IMR-90 (cell line): ENCODE results near the gene NOS2. TPM values are rescaled to one million over a fixed set of nuclear protein-coding genes. Genes with fewer than 3 reads are reported as not detected.

ENCODE experiments used
- ATAC-seq: fragments of 200-7000 bp; cut with Tn5 transposase; 2 replicates; pipeline ENCODE4 v1.9.1; 2020; ENCODE audit warnings: low read depth, mild to moderate bottlenecking, moderate library complexity
- BruUV-seq: library from RNA; stranded (reverse); fragments of 400-500 nt; replicated peaks from 2 replicates; lab custom pipeline; 2021; lab: Mats Ljungman, UMichigan
- CTCF ChIA-PET: fragments of 300-600 bp; formaldehyde crosslinking; extraction: SDS; loops from one replicate; lab custom pipeline; 2021; ENCODE audit warnings: antibody characterized with exemption; lab: Yijun Ruan, JAX
- POLR2A ChIA-PET: fragments of 300-600 bp; sonication (Branson Sonifier 250); formaldehyde crosslinking; loops from one replicate; lab custom pipeline; 2022; ENCODE audit warnings: antibody characterized with exemption; ENCODE audit not compliant: unreplicated experiment; lab: Charles Lee
- DNase-seq: peaks from one replicate; pipeline ENCODE4 v3.0.0; 2013
- H2AFZ ChIP-seq: replicated peaks from 2 replicates; pipeline ENCODE3; 2013; ENCODE audit warnings: low read length, mild to moderate bottlenecking; ENCODE audit not compliant: poor library complexity
- H2AK5ac ChIP-seq: 2 replicates; pipeline ENCODE4 v1.6.1; 2013; ENCODE audit warnings: low read depth, low read length, inconsistent platforms
- H2AK9ac ChIP-seq: replicated peaks from 2 replicates; pipeline ENCODE3; 2013; ENCODE audit warnings: mild to moderate bottlenecking, low read depth, low read length, moderate library complexity; ENCODE audit not compliant: poor library complexity
- H2BK120ac ChIP-seq: 2 replicates; pipeline ENCODE4 v1.6.1; 2013; ENCODE audit warnings: low read depth, low read length, inconsistent platforms
- H2BK15ac ChIP-seq: 3 replicates; pipeline ENCODE4 v1.6.1; 2013; ENCODE audit warnings: low read depth, low read length, inconsistent platforms
- H2BK20ac ChIP-seq: 2 replicates; pipeline ENCODE4 v1.6.1; 2013; ENCODE audit warnings: low read depth, mild to moderate bottlenecking, inconsistent platforms, low read length, moderate library complexity
- H2BK5ac ChIP-seq: 2 replicates; pipeline ENCODE4 v1.6.1; 2013; ENCODE audit warnings: mild to moderate bottlenecking, low read depth, low read length, inconsistent platforms; ENCODE audit not compliant: poor library complexity, severe bottlenecking
- H3K14ac ChIP-seq: replicated peaks from 2 replicates; pipeline ENCODE4 v1.6.1; 2013; ENCODE audit warnings: low read depth, low read length, inconsistent platforms
- H3K18ac ChIP-seq: 2 replicates; pipeline ENCODE4 v1.6.1; 2013; ENCODE audit warnings: low read depth, low read length, control low read depth
- H3K23ac ChIP-seq: 2 replicates; pipeline ENCODE4 v1.6.1; 2013; ENCODE audit warnings: low read depth, low read length, inconsistent platforms
- H3K27ac ChIP-seq: 2 replicates; pipeline ENCODE4 v1.5.1; 2013; ENCODE audit warnings: mild to moderate bottlenecking, control low read depth, low read length; ENCODE audit not compliant: insufficient read depth
- H3K27me3 ChIP-seq: 2 replicates; pipeline ENCODE4 v1.6.1; 2013; ENCODE audit warnings: low read length; ENCODE audit not compliant: control insufficient read depth, insufficient read depth
- H3K36me3 ChIP-seq: 2 replicates; pipeline ENCODE4 v1.6.1; 2013; ENCODE audit warnings: low read length, mixed read lengths; ENCODE audit not compliant: control insufficient read depth, insufficient read depth
- H3K4ac ChIP-seq: 2 replicates; pipeline ENCODE4 v1.6.1; 2013; ENCODE audit warnings: low read depth, low read length, inconsistent platforms
- H3K4me1 ChIP-seq: 2 replicates; pipeline ENCODE4 v1.6.1; 2013; ENCODE audit warnings: low read length, mixed read lengths; ENCODE audit not compliant: control insufficient read depth, insufficient read depth
- H3K4me2 ChIP-seq: 2 replicates; pipeline ENCODE4 v1.6.1; 2013; ENCODE audit warnings: low read depth, mild to moderate bottlenecking, control low read depth, low read length, moderate library complexity
- H3K4me3 ChIP-seq: 2 replicates; pipeline ENCODE4 v1.5.1; 2013; ENCODE audit warnings: low read depth, mild to moderate bottlenecking, control low read depth, low read length, moderate library complexity; ENCODE audit not compliant: insufficient read depth
- H3K56ac ChIP-seq: 2 replicates; pipeline ENCODE4 v1.6.1; 2013; ENCODE audit warnings: low read length, inconsistent platforms; ENCODE audit not compliant: insufficient read depth; ENCODE audit errors: extremely low read depth
- H3K79me1 ChIP-seq, 2 experiments: 2 replicates each; pipeline ENCODE4 v1.6.1; 2013; ENCODE audit warnings: low read length in 2 of 2, inconsistent platforms in 1 of 2, low read depth in 1 of 2
- H3K9ac ChIP-seq: 2 replicates; pipeline ENCODE4 v1.6.1; 2013; ENCODE audit warnings: low read depth, low read length, control low read depth
- H3K9me1 ChIP-seq: 2 replicates; pipeline ENCODE4 v1.6.1; 2013; ENCODE audit warnings: low read length, inconsistent platforms; ENCODE audit not compliant: insufficient read depth
- H3K9me3 ChIP-seq: 2 replicates; pipeline ENCODE4 v1.6.1; 2013; ENCODE audit warnings: low read length; ENCODE audit not compliant: control insufficient read depth, insufficient read depth
- H4K20me1 ChIP-seq: 2 replicates; pipeline ENCODE4 v1.6.1; 2013; ENCODE audit warnings: low read length, inconsistent platforms; ENCODE audit not compliant: insufficient read depth
- H4K5ac ChIP-seq: 2 replicates; pipeline ENCODE4 v1.6.1; 2013; ENCODE audit warnings: mild to moderate bottlenecking, low read depth, low read length, control low read depth
- H4K8ac ChIP-seq, 2 experiments: 2 replicates each; pipeline ENCODE4 v1.6.1; 2013; ENCODE audit warnings: low read depth in 2 of 2, low read length in 2 of 2, control low read depth in 1 of 2, inconsistent platforms in 1 of 2
- H4K91ac ChIP-seq: 2 replicates; pipeline ENCODE4 v1.6.1; 2013; ENCODE audit warnings: low read depth, low read length, inconsistent platforms; ENCODE audit not compliant: insufficient read depth
- ELK1 ChIP-seq: fragments of 150-350 bp; IDR thresholded peaks from 2 replicates; pipeline ENCODE4 v1.6.1; 2016; ENCODE audit warnings: low read depth, mild to moderate bottlenecking, low read length, moderate library complexity, borderline replicate concordance
- MAZ ChIP-seq: IDR thresholded peaks from 2 replicates; pipeline ENCODE4 v1.6.1; 2012; ENCODE audit warnings: low read depth, mild to moderate bottlenecking, low read length, improper control_type of control experiment, moderate library complexity, borderline replicate concordance
- NFE2L2 ChIP-seq: fragments of 150-350 bp; IDR thresholded peaks from 2 replicates; pipeline ENCODE4 v1.6.1; 2016; ENCODE audit warnings: low read depth, mild to moderate bottlenecking, low read length
- POLR2A ChIP-seq: IDR thresholded peaks from 2 replicates; pipeline ENCODE4 v1.6.1; 2012; ENCODE audit warnings: mild to moderate bottlenecking, low read depth, low read length
- USF2 ChIP-seq: fragments of 150-350 bp; IDR thresholded peaks from 2 replicates; pipeline ENCODE4 v1.6.1; 2017; ENCODE audit warnings: mild to moderate bottlenecking, antibody characterized with exemption, low read length, low read depth
- WGBS, 2 experiments: methylation state at CpG; one replicate each; pipeline versions ENCODE4 v1.1.5 to v1.1.7; 2013; ENCODE audit warnings: missing lambda C conversion rate in 2 of 2; ENCODE audit not compliant: insufficient read length in 1 of 2; ENCODE audit errors: extremely low coverage in 2 of 2; 5-methylcytosine and 5-hydroxymethylcytosine counted together
- dilution Hi-C: fragments of 300-500 bp; cut with HindIII; formaldehyde crosslinking; loops from one replicate; pipeline ENCODE4 v1.14.3; 2018; ENCODE audit warnings: low sequenced_read_pairs; ENCODE audit not compliant: unreplicated experiment
- in situ Hi-C: fragments of 300-500 bp; cut with MboI; formaldehyde crosslinking; loops from 3 replicates; pipeline ENCODE4 v1.14.3; 2019; ENCODE audit warnings: low sequenced_read_pairs, inconsistent platforms, mixed read lengths
- intact Hi-C: fragments of 100-400 bp; cut with micrococcal nuclease; formaldehyde crosslinking; loops from 2 replicates; pipeline ENCODE4 v1.10.0; 2022
- polyA plus RNA-seq, 3 experiments: library from polyadenylated mRNA; depleted of rRNA; stranded (reverse); fragments of >200 nt; gene quantifications; 2 replicates each; pipeline ENCODE4 v1.2.3, GENCODE V29; 2012; ENCODE audit warnings: low replicate concordance in 1 of 3
- total RNA-seq: library from RNA; depleted of rRNA; stranded (reverse); fragments of >200 nt; gene quantifications from 2 replicates; pipeline ENCODE4 v1.2.3, GENCODE V29; 2012

Gene NOS2
- total and polyA plus RNA-seq, 2 of the 4 experiments (the other 2 are of a cell fraction): under 0.01 TPM; not detected in 1

GRCh38 chr17:27759528-27759927 is 40.8 kb downstream of the NOS2 start:
- H3K79me1 ChIP-seq: no peaks in the 10 kb centered on the region
- ATAC-seq: no peak
- no peak overlapping the region for H3K4me2 ChIP-seq
- no peak overlapping the region for H3K4me3 ChIP-seq
- no peak overlapping the region for H4K5ac ChIP-seq
- H2BK20ac ChIP-seq: no peak overlapping the region
- H2BK5ac ChIP-seq: no peak overlapping the region
- no peaks in the 10 kb centered on the region for H3K4me1 ChIP-seq
- TF ChIP-seq MAZ (no peak), ELK1 (no peak), NFE2L2 (no peak), POLR2A (no peak), USF2 (no peak)
- no peaks in the 10 kb centered on the region for H3K36me3 ChIP-seq
- dilution Hi-C loops: no loop called here
- no peak overlapping the region for H2AK5ac ChIP-seq
- no peak overlapping the region for H2AK9ac ChIP-seq
- no peaks in the 10 kb centered on the region; the same call in 1 of the 2 replicates for H4K20me1 ChIP-seq
- H3K14ac ChIP-seq: no peak overlapping the region
- in situ Hi-C loops: loop anchor here (25.0 kb wide), 1 partner anchor 522 kb away; no protein-coding TSS in a partner anchor
- no peak overlapping the region for H3K18ac ChIP-seq
- no peaks in the 10 kb centered on the region for H3K9me1 ChIP-seq
- no peak overlapping the region for H3K4ac ChIP-seq
- H2BK120ac ChIP-seq: no peak overlapping the region
- POLR2A ChIA-PET: no interaction called here
- no peak overlapping the region for H3K56ac ChIP-seq
- no peak overlapping the region for H2BK15ac ChIP-seq
- no TSS peak for BruUV-seq
- H4K8ac ChIP-seq: no peak overlapping the region
- CTCF ChIA-PET: interaction anchor here (0.7 to 4.2 kb wide), 2 partner anchors 105 to 120 kb away, joined by 3 to 32 read pairs; no protein-coding TSS in a partner anchor
- DNase-seq: no peak
- H3K9ac ChIP-seq: no peak overlapping the region
- no peaks in the 10 kb centered on the region for H3K9me3 ChIP-seq
- no peak overlapping the region for H2AFZ ChIP-seq
- no peak overlapping the region for H3K23ac ChIP-seq
- WGBS, 2 experiments: 90% methylated on average over 6 of the region's 14 CpGs; no CpG with 5 or more reads in 1 of the 2 experiments
- H4K91ac ChIP-seq: no peak overlapping the region
- no peaks in the 10 kb centered on the region; the same call in 1 of the 2 replicates for H3K27me3 ChIP-seq
- no peak overlapping the region for H3K27ac ChIP-seq
- intact Hi-C loops: no loop called here
